ENCODE results near the gene RAB30. TPM values are rescaled to one million over a fixed set of nuclear protein-coding genes. Genes with fewer than 3 reads are reported as not detected.

RAB30 gene
- total and polyA plus RNA-seq, 9 of the 15 experiments (the other 6 are each of a cell fraction or from before 2014, with no cell fraction given), result 0.29 to 1.3 (median 1.0) TPM

DNA sequence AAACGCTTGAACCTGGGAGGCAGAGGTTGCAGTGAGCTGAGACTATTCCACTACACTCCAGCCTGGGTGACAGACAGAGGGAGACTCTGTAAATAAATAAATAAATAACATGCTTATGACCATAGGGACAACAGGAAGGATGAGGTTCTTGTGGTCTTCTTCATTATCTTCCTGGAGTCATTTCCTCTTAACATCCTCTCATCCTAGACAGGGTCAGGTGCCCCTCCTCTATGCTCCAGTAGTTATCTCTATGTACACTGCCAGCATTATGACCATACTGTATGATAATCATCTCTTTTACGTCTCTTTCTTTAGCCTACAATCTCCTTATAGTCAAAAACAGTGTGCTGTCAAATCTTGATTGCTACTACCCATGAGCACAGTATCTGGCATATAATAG lies 17.7 kb downstream of the RAB30 start (continued):
- TF ChIP-seq ETV1 (tag; conservative IDR thresholded peaks at IDR 0.05; ENCODE audit: low read depth) (peak; percentile 79), NCOA6 (IDR thresholded peaks at IDR 0.05) (no peak), SIX5 (IDR thresholded peaks at IDR 0.05; ENCODE audit: borderline replicate concordance in 1 of 2, insufficient read depth in 1 of 2, low read depth in 1 of 2, low read length in 2 of 2) (no peak), NR2C2 (CRISPR knock-in tag; IDR thresholded peaks at IDR 0.05) (no peak), NR2C2 (tag; IDR thresholded peaks at IDR 0.05) (peak; percentile 17; the same call in 1 of the 2 replicates), SAP30 (IDR thresholded peaks at IDR 0.05; ENCODE audit: borderline replicate concordance, insufficient read depth, low read depth, low read length, poor library complexity, severe bottlenecking) (no peak), BACH1 (tag; IDR thresholded peaks at IDR 0.05) (peak; percentile 27; the same call in 1 of the 2 replicates), SOX6 (IDR thresholded peaks at IDR 0.05) (peak; percentile 67; the same call in 1 of the 2 replicates), KLF16 (IDR thresholded peaks at IDR 0.05) (0 out of 2 replicates have a peak, but pooled peaks have one; percentile 13), TAL1 (IDR thresholded peaks at IDR 0.05) (0 out of 2 replicates have a peak, but pooled peaks have one; percentile 15), STAT5A (IDR thresholded peaks at IDR 0.05; ENCODE audit: borderline replicate concordance, low read length) (no peak), CTBP1 (IDR thresholded peaks at IDR 0.05; ENCODE audit: borderline replicate concordance) (peak; percentile 93), FOSL1 (tag; conservative IDR thresholded peaks at IDR 0.05) (peak; percentile 61; the same call in 1 of the 2 replicates), HMG20B (CRISPR knock-in tag; IDR thresholded peaks at IDR 0.05) (no peak), ZNF143 (CRISPR knock-in tag; IDR thresholded peaks at IDR 0.05) (no peak), RAD21 (CRISPR knock-in tag; conservative IDR thresholded peaks at IDR 0.05 in 1 of 2, IDR thresholded peaks at IDR 0.05 in 1 of 2) (0 out of 4 replicates have a peak, but pooled peaks of 1 of the 2 experiments have one; percentile 4), GABPA (tag; conservative IDR thresholded peaks at IDR 0.05; ENCODE audit: low read depth) (peak; percentile 76), CBFA2T3 (IDR thresholded peaks at IDR 0.05) (peak; percentile 52; the same call in 1 of the 2 replicates), JUND (IDR thresholded peaks at IDR 0.05; ENCODE audit: borderline replicate concordance, low read depth, low read length) (no peak), JUND (tag; IDR thresholded peaks at IDR 0.05; ENCODE audit: borderline replicate concordance, low read depth, low read length) (0 out of 3 replicates have a peak, but pooled peaks have one; percentile 11), ZNF79 (CRISPR knock-in tag; IDR thresholded peaks at IDR 0.05; ENCODE audit: low read depth) (no peak), NEUROD1 (IDR thresholded peaks at IDR 0.05; ENCODE audit: borderline replicate concordance, low read depth, low read length, partially characterized antibody) (no peak), ZKSCAN8 (CRISPR knock-in tag; IDR thresholded peaks at IDR 0.05) (peak; percentile 59; the same call in 1 of the 2 replicates), ATF7 (IDR thresholded peaks at IDR 0.05) (peak; percentile 54)
- TF ChIP-seq, protein P1, sequence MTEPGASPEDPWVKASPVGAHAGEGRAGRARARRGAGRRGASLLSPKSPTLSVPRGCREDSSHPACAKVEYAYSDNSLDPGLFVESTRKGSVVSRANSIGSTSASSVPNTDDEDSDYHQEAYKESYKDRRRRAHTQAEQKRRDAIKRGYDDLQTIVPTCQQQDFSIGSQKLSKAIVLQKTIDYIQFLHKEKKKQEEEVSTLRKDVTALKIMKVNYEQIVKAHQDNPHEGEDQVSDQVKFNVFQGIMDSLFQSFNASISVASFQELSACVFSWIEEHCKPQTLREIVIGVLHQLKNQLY (CRISPR knock-in tag; conservative IDR thresholded peaks at IDR 0.05), result no peak
- TF ChIP-seq, protein P2, sequence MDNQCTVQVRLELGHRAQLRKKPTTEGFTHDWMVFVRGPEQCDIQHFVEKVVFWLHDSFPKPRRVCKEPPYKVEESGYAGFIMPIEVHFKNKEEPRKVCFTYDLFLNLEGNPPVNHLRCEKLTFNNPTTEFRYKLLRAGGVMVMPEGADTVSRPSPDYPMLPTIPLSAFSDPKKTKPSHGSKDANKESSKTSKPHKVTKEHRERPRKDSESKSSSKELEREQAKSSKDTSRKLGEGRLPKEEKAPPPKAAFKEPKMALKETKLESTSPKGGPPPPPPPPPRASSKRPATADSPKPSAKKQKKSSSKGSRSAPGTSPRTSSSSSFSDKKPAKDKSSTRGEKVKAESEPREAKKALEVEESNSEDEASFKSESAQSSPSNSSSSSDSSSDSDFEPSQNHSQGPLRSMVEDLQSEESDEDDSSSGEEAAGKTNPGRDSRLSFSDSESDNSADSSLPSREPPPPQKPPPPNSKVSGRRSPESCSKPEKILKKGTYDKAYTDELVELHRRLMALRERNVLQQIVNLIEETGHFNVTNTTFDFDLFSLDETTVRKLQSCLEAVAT (IDR thresholded peaks at IDR 0.05), result no peak
- TF ChIP-seq, protein P3, sequence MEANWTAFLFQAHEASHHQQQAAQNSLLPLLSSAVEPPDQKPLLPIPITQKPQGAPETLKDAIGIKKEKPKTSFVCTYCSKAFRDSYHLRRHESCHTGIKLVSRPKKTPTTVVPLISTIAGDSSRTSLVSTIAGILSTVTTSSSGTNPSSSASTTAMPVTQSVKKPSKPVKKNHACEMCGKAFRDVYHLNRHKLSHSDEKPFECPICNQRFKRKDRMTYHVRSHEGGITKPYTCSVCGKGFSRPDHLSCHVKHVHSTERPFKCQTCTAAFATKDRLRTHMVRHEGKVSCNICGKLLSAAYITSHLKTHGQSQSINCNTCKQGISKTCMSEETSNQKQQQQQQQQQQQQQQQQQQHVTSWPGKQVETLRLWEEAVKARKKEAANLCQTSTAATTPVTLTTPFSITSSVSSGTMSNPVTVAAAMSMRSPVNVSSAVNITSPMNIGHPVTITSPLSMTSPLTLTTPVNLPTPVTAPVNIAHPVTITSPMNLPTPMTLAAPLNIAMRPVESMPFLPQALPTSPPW (CRISPR knock-in tag; IDR thresholded peaks at IDR 0.05), result peak; percentile 78
